ENCODE data around the gene IFT88.

The IFT88 gene

GRCh38 chr13:20566898-20567874 is at the start of gene IFT88:
Gene IFT88, plus strand, starts transcription at chr13:20567157. Its CDS starts 7,229 bp downstream, at chr13:20574386.
- peak; percentile 87 for ATAC-seq

GRCh38 chr13:20518660-20519100 is 48.3 kb upstream of the IFT88 start:
- DNase-seq = no peak
- ATAC-seq = no peak

More at GRCh38 chr13:20566898-20567874, at the start of gene IFT88:
- DNase-seq = peak; percentile 84

GRCh38 chr13:20519875-20520274 is 47.1 kb upstream of the IFT88 start:
- ATAC-seq = no peak
- no peak for DNase-seq

- ATAC-seq (no peak), DNase-seq (no peak)
Observed at GRCh38 chr13:20521364-20522115, 45.4 kb upstream of the IFT88 start.

- ATAC-seq = peak; percentile 28
- DNase-seq = peak; percentile 39
Observed at GRCh38 chr13:20525144-20525600, 41.8 kb upstream of the IFT88 start.

GRCh38 chr13:20525601-20526544 is 41.1 kb upstream of the IFT88 start, which contains the start of gene CRYL1:
Gene CRYL1, minus strand, starts transcription at chr13:20525857. Its CDS starts 63 bp downstream, at chr13:20525794.
- peak; percentile 75 for DNase-seq
- peak; percentile 86 for ATAC-seq

GRCh38 chr13:20526664-20527063 is 40.3 kb upstream of the IFT88 start:
- DNase-seq (no peak), ATAC-seq (no peak)

- DNase-seq (no peak), ATAC-seq (no peak)
Observed at GRCh38 chr13:20528452-20528851, 38.5 kb upstream of the IFT88 start.

- no peak for ATAC-seq
- no peak for DNase-seq
Observed at GRCh38 chr13:20534038-20534608, 32.8 kb upstream of the IFT88 start.

- DNase-seq (no peak), ATAC-seq (no peak)
Observed at GRCh38 chr13:20536992-20537391, 30.0 kb upstream of the IFT88 start.

- ATAC-seq (no peak), DNase-seq (no peak)
Observed at GRCh38 chr13:20544201-20544923, 22.6 kb upstream of the IFT88 start.

- ATAC-seq = no peak
Observed at GRCh38 chr13:20546556-20546955, 20.4 kb upstream of the IFT88 start.

GRCh38 chr13:20547479-20547908 is 19.5 kb upstream of the IFT88 start:
- DNase-seq (no peak), ATAC-seq (no peak)

More at GRCh38 chr13:20546556-20546955, 20.4 kb upstream of the IFT88 start:
- DNase-seq = no peak

- no peak for ATAC-seq
- DNase-seq = no peak
Observed at GRCh38 chr13:20550799-20551198, 16.2 kb upstream of the IFT88 start.

- ATAC-seq (no peak), DNase-seq (no peak)
Observed at GRCh38 chr13:20553311-20553710, 13.6 kb upstream of the IFT88 start.

- ATAC-seq = no peak
- DNase-seq = no peak
Observed at GRCh38 chr13:20558982-20559381, 8.0 kb upstream of the IFT88 start.

- DNase-seq = no peak
- ATAC-seq = no peak
Observed at GRCh38 chr13:20559659-20560356, 7.1 kb upstream of the IFT88 start.

- ATAC-seq (no peak), DNase-seq (no peak)
Observed at GRCh38 chr13:20561741-20562140, 5.2 kb upstream of the IFT88 start.

- ATAC-seq (no peak), DNase-seq (no peak)
Observed at GRCh38 chr13:20565115-20565736, 1.7 kb upstream of the IFT88 start.
